ENCODE data around the gene CCSER1.

Gene CCSER1

DNA sequence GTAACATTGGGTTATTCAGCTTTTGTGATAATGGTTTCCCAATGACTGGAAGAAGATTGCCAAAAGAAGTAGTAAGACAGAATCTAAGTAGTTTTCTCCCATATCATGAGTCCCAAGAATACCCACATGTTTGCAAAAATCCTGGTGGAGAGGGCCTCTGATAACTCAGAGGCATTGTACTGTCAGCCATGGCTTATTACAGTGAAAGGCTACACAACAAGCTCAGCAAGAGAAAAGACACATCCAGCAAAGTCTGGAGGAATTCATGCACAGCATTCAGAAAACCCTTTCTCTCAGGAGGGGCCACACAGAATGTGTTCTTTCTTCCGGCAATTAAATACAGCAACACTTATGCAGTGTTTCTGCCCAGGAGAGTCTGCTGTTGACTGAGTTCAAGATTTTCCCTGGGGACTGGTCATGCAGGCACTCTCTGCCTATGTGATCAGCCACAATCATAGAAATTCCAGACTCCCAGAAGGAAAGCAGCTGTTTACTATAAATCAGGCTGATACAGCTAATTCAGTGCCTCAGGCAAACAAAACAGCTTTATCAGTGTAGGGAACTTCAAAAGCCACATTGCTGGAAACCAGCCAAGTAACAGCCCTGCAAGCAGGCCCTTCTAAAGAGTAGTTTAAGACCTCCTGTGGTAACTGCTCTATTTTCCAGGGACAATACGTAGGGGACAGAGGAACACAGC, 937.1 kb downstream of the CCSER1 start:
- POLR2A ChIA-PET (ENCODE audit: low non-redundant PET) = no interaction called here
- TF ChIP-seq, protein P1, sequence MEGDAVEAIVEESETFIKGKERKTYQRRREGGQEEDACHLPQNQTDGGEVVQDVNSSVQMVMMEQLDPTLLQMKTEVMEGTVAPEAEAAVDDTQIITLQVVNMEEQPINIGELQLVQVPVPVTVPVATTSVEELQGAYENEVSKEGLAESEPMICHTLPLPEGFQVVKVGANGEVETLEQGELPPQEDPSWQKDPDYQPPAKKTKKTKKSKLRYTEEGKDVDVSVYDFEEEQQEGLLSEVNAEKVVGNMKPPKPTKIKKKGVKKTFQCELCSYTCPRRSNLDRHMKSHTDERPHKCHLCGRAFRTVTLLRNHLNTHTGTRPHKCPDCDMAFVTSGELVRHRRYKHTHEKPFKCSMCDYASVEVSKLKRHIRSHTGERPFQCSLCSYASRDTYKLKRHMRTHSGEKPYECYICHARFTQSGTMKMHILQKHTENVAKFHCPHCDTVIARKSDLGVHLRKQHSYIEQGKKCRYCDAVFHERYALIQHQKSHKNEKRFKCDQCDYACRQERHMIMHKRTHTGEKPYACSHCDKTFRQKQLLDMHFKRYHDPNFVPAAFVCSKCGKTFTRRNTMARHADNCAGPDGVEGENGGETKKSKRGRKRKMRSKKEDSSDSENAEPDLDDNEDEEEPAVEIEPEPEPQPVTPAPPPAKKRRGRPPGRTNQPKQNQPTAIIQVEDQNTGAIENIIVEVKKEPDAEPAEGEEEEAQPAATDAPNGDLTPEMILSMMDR (conservative IDR thresholded peaks at IDR 0.05; ENCODE audit: low read depth) = no peak
- H3K27ac ChIP-seq = no peak overlapping the region
- CTCF ChIA-PET = interaction anchor here (0.6 kb wide), 1 partner anchor 707 kb away, joined by 5 read pairs; no protein-coding TSS in a partner anchor
- no peak for DNase-seq (ENCODE audit: low spot score)

DNA sequence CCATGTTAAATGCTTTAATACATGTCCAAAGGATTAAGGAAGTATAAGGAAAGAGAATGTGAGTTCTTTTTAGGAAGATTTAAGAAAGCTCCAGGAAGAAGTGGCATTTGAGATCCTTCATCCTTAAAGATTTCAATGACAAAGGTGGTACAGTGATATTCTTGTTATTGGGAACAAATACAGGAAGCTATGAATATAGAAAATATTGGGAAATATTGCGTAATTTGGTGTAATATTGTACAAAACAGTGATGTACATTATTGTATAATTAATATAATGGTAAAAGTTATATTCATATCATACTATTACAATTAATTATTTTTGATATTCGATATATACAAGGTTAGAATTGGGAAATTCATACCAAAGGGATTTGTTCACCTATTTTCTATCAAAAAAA, 937.9 kb downstream of the CCSER1 start:
- H3K27ac ChIP-seq = no peak overlapping the region
- CTCF ChIA-PET = interaction anchor here (0.6 kb wide), 1 partner anchor 708 kb away, joined by 5 read pairs; no protein-coding TSS in a partner anchor
- DNase-seq (ENCODE audit: low spot score) = no peak
- TF ChIP-seq, protein P1 (conservative IDR thresholded peaks at IDR 0.05; ENCODE audit: low read depth) = no peak
- POLR2A ChIA-PET (ENCODE audit: low non-redundant PET) = no interaction called here

DNA sequence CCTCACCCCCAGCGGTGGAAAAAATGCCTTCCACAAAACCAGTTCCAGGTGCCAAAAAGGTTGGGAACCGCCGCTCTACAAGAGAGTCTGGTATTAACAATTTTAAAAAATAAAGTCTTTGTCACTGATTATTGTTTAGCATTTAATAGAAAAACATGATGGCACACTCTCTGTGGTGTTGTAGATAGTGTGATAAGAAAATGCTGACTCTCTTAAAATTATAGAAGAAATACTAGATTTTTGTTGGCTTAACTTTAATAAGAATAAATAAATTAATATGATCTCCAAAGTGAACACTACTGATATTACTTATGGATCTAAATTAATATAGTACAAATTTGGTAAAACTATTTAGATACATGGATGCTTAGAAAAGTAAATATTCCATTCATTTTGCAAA, 943.5 kb downstream of the CCSER1 start:
- DNase-seq (ENCODE audit: low spot score) = no peak
- TF ChIP-seq, protein P1 (conservative IDR thresholded peaks at IDR 0.05; ENCODE audit: low read depth) = no peak
- CTCF ChIA-PET = no interaction called here
- POLR2A ChIA-PET (ENCODE audit: low non-redundant PET) = no interaction called here
- H3K27ac ChIP-seq = no peak overlapping the region

DNA sequence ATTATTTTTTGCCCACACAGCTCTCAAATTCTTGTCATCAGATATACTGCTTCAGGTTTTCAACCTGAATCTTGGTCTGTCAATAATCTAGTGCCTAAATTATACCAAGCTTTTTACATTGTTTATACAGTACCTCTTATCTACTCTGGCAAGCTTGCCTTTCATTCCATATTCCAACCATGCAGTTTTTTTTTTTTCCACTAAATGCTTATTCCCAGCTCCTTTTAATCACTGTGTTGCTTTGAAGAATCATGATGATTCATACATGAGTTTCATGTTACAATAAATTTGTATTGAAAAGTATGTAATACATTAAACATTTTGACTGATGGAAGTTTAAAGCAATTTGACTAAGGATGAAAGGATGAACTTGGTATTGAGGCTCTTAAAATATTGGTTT, 949.0 kb downstream of the CCSER1 start:
- no peak for DNase-seq (ENCODE audit: low spot score)
- no peak overlapping the region for H3K27ac ChIP-seq
- TF ChIP-seq, protein P1 (conservative IDR thresholded peaks at IDR 0.05; ENCODE audit: low read depth) = no peak
- CTCF ChIA-PET = no interaction called here
- POLR2A ChIA-PET (ENCODE audit: low non-redundant PET) = no interaction called here

DNA sequence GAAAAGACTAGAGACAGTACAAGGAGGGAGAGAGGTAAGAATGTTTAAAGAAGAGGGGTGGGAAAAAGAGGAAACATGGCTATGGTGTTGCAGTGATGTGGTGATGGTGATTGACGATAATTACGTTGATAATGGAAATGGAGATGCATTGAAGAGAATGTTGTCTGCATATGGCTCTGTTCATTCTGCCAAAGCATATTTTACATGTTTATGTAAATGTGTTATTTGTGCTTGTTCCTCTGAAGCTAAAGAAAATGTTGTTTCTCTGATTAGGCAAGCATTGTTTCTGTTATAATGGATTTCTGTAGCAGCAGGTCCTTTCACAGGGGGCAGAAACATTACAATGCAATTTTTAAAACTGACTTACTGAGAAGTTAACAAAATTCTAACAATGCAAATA, 958.8 kb downstream of the CCSER1 start:
- POLR2A ChIA-PET (ENCODE audit: low non-redundant PET) = no interaction called here
- CTCF ChIA-PET = interaction anchor here (0.6 kb wide), 1 partner anchor 661 kb away, joined by 3 read pairs; no protein-coding TSS in a partner anchor
- TF ChIP-seq, protein P1 (conservative IDR thresholded peaks at IDR 0.05; ENCODE audit: low read depth) = no peak
- no peak for DNase-seq (ENCODE audit: low spot score)
- no peak overlapping the region for H3K27ac ChIP-seq

DNA sequence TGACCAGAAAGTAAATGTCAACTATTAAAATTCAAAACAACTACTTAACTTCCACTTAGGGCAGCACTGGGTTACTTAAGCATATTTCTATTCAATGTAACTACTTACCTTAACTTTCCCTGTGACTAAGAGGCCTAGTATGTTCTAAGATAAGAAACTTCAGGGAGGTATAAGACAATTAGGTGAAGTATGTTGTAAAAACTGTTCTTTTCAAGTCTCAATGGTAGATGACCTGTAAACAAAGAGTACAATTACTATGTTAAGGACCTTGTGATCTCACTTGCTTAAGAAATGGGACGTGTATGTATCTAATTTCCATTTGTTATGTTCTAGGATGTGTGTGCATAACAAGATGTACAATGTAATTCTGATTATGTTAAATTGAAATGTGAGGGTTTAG, 960.5 kb downstream of the CCSER1 start:
- H3K27ac ChIP-seq = no peak overlapping the region
- TF ChIP-seq, protein P1 (conservative IDR thresholded peaks at IDR 0.05; ENCODE audit: low read depth) = no peak
- DNase-seq (ENCODE audit: low spot score) = no peak
- CTCF ChIA-PET = no interaction called here
- POLR2A ChIA-PET (ENCODE audit: low non-redundant PET) = no interaction called here

All from RWPE1 (cell line).